IPS-15b (cell line): ENCODE measurements around the gene C4orf33.
"Not testable (repeated sequence)": the region's sequence is repeated elsewhere in the genome, so short reads cannot be mapped to it uniquely, and the experiment has no call there.

ENCODE experiments used
- H3K27me3 ChIP-seq: one replicate; pipeline ENCODE4 v1.6.1; 2013; ENCODE audit warnings: low read length; ENCODE audit not compliant: control insufficient read depth, insufficient read depth
- H3K36me3 ChIP-seq: one replicate; pipeline ENCODE4 v1.6.1; 2013; ENCODE audit warnings: low read length; ENCODE audit not compliant: control insufficient read depth, insufficient read depth
- H3K4me1 ChIP-seq: one replicate; pipeline ENCODE4 v1.6.1; 2013; ENCODE audit warnings: mild to moderate bottlenecking, low read length; ENCODE audit not compliant: control insufficient read depth, insufficient read depth
- H3K4me3 ChIP-seq: one replicate; pipeline ENCODE4 v1.5.1; 2013; ENCODE audit warnings: low read depth, low read length
- H3K9ac ChIP-seq: one replicate; pipeline ENCODE4 v1.6.1; 2013; ENCODE audit warnings: low read depth, mild to moderate bottlenecking, low read length
- H3K9me3 ChIP-seq: one replicate; pipeline ENCODE4 v1.6.1; 2013; ENCODE audit warnings: mild to moderate bottlenecking, low read length; ENCODE audit not compliant: control insufficient read depth, insufficient read depth

Gene C4orf33

DNA sequence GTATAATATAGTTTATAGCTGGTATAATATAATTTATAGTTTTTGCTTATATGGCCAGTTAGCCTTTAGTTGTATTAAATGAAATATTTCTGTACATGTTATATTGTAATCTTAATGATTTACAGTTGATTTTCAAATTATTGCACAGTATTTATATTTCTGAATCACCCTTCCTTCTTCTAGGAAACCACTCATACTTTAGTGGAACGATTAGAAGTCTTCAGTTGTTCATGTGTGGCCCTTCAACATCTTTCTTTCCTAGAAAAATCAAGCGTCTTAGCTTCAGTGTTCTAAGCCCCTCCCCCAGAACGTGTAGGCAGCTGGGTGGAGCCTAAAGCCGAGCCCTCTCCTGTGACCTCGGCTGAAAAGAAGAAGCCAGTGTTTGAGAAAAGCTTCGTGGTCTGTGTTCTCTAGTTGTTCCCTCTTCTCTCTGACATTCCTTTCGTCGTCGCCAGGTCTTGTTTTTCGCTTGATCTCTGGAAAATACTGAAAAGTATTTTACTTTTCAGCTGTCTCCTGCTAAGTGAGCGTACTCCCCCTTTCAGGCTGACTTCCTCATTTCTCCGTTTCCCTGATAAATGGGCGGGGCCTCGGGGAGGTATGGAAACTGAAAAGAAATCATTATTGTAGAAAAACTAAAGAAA is at the start of gene C4orf33:
Gene C4orf33, plus strand, starts transcription at position 342 of the 644 bp plus-strand sequence. CDS start 6,459 bp downstream, outside the sequence.
- no peaks in the 10 kb centered on the region for H3K9me3 ChIP-seq
- H3K4me3 ChIP-seq: peak within 1 kb of the TSS; percentile 73
- no peaks in the 10 kb centered on the region for H3K36me3 ChIP-seq
- H3K4me1 ChIP-seq: peaks cover 7% of the 10 kb centered on the region
- H3K9ac ChIP-seq: peak within 1 kb of the TSS; percentile 27
- no peaks in the 10 kb centered on the region for H3K27me3 ChIP-seq

GRCh38 chr4:129059028-129059427 is 36.9 kb upstream of the C4orf33 start:
- H3K4me1 ChIP-seq: no peaks in the 10 kb centered on the region
- H3K36me3 ChIP-seq: no peaks in the 10 kb centered on the region
- no peak overlapping the region for H3K4me3 ChIP-seq
- no peak overlapping the region for H3K9ac ChIP-seq
- H3K27me3 ChIP-seq: no peaks in the 10 kb centered on the region
- peaks cover 25% of the 10 kb centered on the region for H3K9me3 ChIP-seq

GRCh38 chr4:129062580-129062979 is 33.4 kb upstream of the C4orf33 start:
- peaks cover 21% of the 10 kb centered on the region for H3K9me3 ChIP-seq
- H3K36me3 ChIP-seq: no peaks in the 10 kb centered on the region
- no peak overlapping the region for H3K4me3 ChIP-seq

GRCh38 chr4:129063640-129064039 is 32.3 kb upstream of the C4orf33 start:
- Histone ChIP-seq H3K9ac (no peak overlapping the region), H3K9me3 (peaks cover 21% of the 10 kb centered on the region), H3K4me1 (no peaks in the 10 kb centered on the region), H3K27me3 (no peaks in the 10 kb centered on the region), H3K36me3 (no peaks in the 10 kb centered on the region), H3K4me3 (no peak overlapping the region)

More at GRCh38 chr4:129062580-129062979, 33.4 kb upstream of the C4orf33 start:
- no peaks in the 10 kb centered on the region for H3K4me1 ChIP-seq
- H3K27me3 ChIP-seq: no peaks in the 10 kb centered on the region
- H3K9ac ChIP-seq: no peak overlapping the region

GRCh38 chr4:129064717-129065116 is 31.2 kb upstream of the C4orf33 start:
- H3K9me3 ChIP-seq: peaks cover 21% of the 10 kb centered on the region
- no peaks in the 10 kb centered on the region for H3K27me3 ChIP-seq
- H3K36me3 ChIP-seq: no peaks in the 10 kb centered on the region
- no peak overlapping the region for H3K4me3 ChIP-seq
- H3K9ac ChIP-seq: no peak overlapping the region
- H3K4me1 ChIP-seq: no peaks in the 10 kb centered on the region

GRCh38 chr4:129069537-129069936 is 26.4 kb upstream of the C4orf33 start:
- not testable (repeated sequence) for H3K4me3 ChIP-seq, H3K9ac ChIP-seq, H3K9me3 ChIP-seq, H3K36me3 ChIP-seq, H3K4me1 ChIP-seq, H3K27me3 ChIP-seq

DNA sequence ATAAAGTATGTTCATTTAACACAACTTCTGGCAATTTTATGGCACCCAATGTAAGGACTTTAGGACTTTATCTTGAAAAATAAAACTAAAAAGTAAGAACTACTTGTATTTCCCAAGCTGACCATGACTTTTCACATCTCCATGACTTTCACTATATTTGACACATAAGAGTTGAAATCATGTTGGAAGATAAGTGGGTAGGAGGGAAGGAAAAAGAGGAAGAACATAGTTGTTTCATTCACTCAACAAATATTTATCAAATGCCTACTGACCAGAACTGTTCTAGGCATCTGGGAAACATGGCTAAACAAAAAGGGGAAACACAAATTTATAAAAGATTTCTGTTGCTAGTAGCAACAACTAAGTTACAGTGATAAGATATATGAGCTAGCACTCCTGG is 18.6 kb upstream of the C4orf33 start:
- no peak overlapping the region for H3K4me3 ChIP-seq
- peaks cover 11% of the 10 kb centered on the region for H3K9me3 ChIP-seq
- peaks cover 12% of the 10 kb centered on the region for H3K36me3 ChIP-seq
- no peak overlapping the region for H3K9ac ChIP-seq
- H3K4me1 ChIP-seq: no peaks in the 10 kb centered on the region
- no peaks in the 10 kb centered on the region for H3K27me3 ChIP-seq

DNA sequence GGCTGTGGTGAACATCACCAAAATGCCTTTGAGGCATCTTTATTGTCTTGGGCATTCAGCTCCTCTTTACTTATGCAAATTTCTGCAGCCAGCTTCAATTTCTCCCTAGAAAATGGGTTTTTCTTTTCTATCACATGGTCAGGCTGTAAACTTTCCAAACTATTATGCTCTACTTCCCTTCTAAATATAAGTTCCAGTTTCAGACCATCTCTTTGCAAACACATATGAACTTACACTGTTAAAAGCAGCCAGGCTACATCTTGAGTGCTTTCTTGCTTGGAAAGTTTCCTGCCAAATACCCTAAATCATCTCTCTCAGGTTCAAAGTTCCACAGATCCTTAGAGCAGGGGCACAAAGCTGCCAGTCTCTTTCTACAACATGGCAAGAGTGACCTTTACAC is 15.8 kb upstream of the C4orf33 start:
- Histone ChIP-seq H3K9ac (no peak overlapping the region), H3K27me3 (no peaks in the 10 kb centered on the region), H3K36me3 (peaks cover 12% of the 10 kb centered on the region), H3K4me3 (no peak overlapping the region), H3K9me3 (peaks cover 11% of the 10 kb centered on the region), H3K4me1 (no peaks in the 10 kb centered on the region)

DNA sequence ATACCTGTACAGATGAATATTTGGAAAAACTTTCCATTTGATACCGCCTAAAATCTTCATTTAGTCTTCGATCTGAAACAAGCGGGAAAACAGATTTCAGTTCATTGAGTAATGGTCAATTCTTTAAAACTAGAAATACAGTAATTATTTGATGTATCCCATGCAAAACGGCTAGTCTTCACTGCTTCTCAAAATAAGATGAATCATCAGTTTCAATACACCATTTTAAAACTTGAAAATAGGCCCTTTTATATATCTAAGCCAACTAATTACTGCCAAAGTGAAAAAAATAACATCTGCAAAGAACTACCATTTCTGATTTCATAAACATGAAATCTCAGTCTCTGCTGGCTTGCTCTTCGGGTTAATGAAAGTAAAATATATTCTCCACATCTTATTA is 13.7 kb upstream of the C4orf33 start:
- Histone ChIP-seq H3K4me1 (no peaks in the 10 kb centered on the region), H3K9me3 (peaks cover 11% of the 10 kb centered on the region), H3K36me3 (peaks cover 12% of the 10 kb centered on the region), H3K9ac (no peak overlapping the region), H3K27me3 (no peaks in the 10 kb centered on the region), H3K4me3 (no peak overlapping the region)

- H3K4me1 ChIP-seq: no peaks in the 10 kb centered on the region
- no peak overlapping the region for H3K9ac ChIP-seq
- peaks cover under 1% of the 10 kb centered on the region for H3K9me3 ChIP-seq
- no peaks in the 10 kb centered on the region for H3K27me3 ChIP-seq
- H3K4me3 ChIP-seq: no peak overlapping the region
- H3K36me3 ChIP-seq: peaks cover 7% of the 10 kb centered on the region
Observed at GRCh38 chr4:129085472-129085871, 10.5 kb upstream of the C4orf33 start.

DNA sequence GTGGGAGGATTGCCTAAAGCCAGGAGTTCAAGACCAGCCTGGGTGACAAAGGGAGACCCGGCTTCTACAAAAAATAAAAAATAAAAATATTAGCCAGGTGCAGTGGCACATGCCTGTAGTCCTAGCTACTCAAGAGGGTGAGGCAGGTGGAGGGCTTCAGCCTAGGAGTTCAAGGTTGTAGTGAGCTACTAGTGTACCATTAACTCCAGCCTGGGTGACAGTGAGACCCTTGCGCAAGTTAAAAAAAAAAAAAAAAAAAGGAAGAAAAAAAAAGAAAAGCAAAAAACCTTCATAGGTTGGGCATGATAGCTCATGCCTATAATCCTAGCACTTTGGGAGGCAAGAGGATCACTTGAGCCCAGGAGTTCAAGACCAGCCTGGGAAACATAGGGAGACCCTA is 8.4 kb upstream of the C4orf33 start:
- H3K9me3 ChIP-seq: no peaks in the 10 kb centered on the region
- H3K4me1 ChIP-seq: peaks cover 7% of the 10 kb centered on the region
- H3K4me3 ChIP-seq: no peak overlapping the region
- no peaks in the 10 kb centered on the region for H3K36me3 ChIP-seq
- H3K27me3 ChIP-seq: no peaks in the 10 kb centered on the region
- no peak overlapping the region for H3K9ac ChIP-seq

DNA sequence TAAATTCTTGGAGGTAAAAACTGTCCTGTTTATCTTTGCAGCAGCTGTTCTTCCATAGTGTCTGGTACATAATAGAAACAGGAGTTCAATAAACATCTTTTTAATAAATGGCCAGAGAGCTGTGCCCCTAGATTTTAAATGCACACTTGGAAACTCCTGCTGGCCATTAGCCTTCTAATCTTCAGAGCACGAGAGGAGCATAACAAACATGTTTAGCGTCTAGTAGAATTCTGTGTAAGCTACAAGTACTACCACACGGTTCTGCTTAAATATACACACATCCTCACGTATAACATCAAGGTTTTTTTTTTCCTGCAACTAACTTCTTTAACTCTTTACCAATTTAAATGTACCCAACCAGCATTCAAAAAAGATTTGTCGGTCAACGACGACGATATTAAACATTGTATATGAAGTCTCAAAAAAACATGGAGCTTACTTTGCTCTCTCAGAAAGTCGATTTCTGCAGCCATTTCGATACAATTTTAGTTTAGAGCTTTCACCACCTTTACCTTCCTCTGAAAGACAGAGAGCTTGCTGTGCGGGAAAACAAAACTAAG is 3.2 kb upstream of the C4orf33 start:
- peak overlapping the region; percentile 89 for H3K9ac ChIP-seq
- peaks cover 7% of the 10 kb centered on the region for H3K4me1 ChIP-seq
- no peaks in the 10 kb centered on the region for H3K9me3 ChIP-seq
- peak overlapping the region; percentile 94 for H3K4me3 ChIP-seq
- H3K27me3 ChIP-seq: no peaks in the 10 kb centered on the region
- no peaks in the 10 kb centered on the region for H3K36me3 ChIP-seq
